ENCODE measurements around the gene ASCC3. TPM values are rescaled to one million over a fixed set of nuclear protein-coding genes. Genes with fewer than 3 reads are reported as not detected.

Gene ASCC3
- total RNA-seq, 2 donors from 2014 or later = 35.7 to 56.2 TPM

GRCh38 chr6:100796049-100796823 lies 84.9 kb downstream of the ASCC3 start:
- ATAC-seq (ENCODE audit: insufficient number of reproducible peaks, low FRiP score, low read depth) (no peak), DNase-seq (ENCODE audit: low spot score) (no peak)
- TF ChIP-seq, protein P1, sequence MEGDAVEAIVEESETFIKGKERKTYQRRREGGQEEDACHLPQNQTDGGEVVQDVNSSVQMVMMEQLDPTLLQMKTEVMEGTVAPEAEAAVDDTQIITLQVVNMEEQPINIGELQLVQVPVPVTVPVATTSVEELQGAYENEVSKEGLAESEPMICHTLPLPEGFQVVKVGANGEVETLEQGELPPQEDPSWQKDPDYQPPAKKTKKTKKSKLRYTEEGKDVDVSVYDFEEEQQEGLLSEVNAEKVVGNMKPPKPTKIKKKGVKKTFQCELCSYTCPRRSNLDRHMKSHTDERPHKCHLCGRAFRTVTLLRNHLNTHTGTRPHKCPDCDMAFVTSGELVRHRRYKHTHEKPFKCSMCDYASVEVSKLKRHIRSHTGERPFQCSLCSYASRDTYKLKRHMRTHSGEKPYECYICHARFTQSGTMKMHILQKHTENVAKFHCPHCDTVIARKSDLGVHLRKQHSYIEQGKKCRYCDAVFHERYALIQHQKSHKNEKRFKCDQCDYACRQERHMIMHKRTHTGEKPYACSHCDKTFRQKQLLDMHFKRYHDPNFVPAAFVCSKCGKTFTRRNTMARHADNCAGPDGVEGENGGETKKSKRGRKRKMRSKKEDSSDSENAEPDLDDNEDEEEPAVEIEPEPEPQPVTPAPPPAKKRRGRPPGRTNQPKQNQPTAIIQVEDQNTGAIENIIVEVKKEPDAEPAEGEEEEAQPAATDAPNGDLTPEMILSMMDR (IDR thresholded peaks at IDR 0.05) = no peak
- no peaks in the 10 kb centered on the region for H3K9me3 ChIP-seq
- H3K27ac ChIP-seq = no peak overlapping the region
- peaks cover 4 to 16% of the 10 kb centered on the region in 2 donors for H3K4me1 ChIP-seq (ENCODE audit: control insufficient read depth in 1 of 2, low read depth in 2 of 2)
- no peak overlapping the region for H3K4me3 ChIP-seq
- H3K36me3 ChIP-seq = no peaks in the 10 kb centered on the region
- no peaks in the 10 kb centered on the region for H3K27me3 ChIP-seq (replicated peaks; ENCODE audit: insufficient read depth)

- Histone ChIP-seq H3K27ac (no peak overlapping the region), H3K4me1 (ENCODE audit: control insufficient read depth in 1 of 2, low read depth in 2 of 2) (peaks cover 4 to 16% of the 10 kb centered on the region in 2 donors), H3K36me3 (no peaks in the 10 kb centered on the region), H3K27me3 (replicated peaks; ENCODE audit: insufficient read depth) (no peaks in the 10 kb centered on the region), H3K4me3 (no peak overlapping the region), H3K9me3 (no peaks in the 10 kb centered on the region)
- no peak for ATAC-seq (ENCODE audit: insufficient number of reproducible peaks, low FRiP score, low read depth)
- TF ChIP-seq, protein P1 (IDR thresholded peaks at IDR 0.05) = no peak
- no peak for DNase-seq (ENCODE audit: low spot score)
Observed at GRCh38 chr6:100790084-100790483, 91.0 kb downstream of the ASCC3 start.

DNA sequence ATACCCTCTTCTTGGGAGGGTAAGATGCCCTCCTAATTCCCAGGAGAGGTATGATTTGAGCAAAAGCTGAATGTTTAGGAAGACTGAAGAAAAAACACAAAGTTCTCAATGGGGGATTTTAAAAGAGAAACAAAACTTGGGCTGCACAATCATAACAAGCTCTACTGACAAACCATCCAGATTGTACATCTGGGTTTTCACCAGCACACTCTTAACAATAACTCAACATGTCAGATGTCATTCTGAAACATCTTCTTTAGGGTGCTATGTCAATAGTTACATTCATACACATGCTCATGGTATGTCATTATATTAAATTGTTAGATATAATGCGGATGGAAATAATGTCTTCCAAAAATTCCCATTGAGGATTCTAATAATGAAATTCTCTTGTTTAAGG lies 95.1 kb downstream of the ASCC3 start:
- Histone ChIP-seq H3K4me3 (no peak overlapping the region), H3K27ac (no peak overlapping the region), H3K4me1 (ENCODE audit: control insufficient read depth in 1 of 2, low read depth in 2 of 2) (no peaks in the 10 kb centered on the region), H3K9me3 (no peaks in the 10 kb centered on the region), H3K36me3 (no peaks in the 10 kb centered on the region), H3K27me3 (replicated peaks; ENCODE audit: insufficient read depth) (no peaks in the 10 kb centered on the region)
- no peak for ATAC-seq (ENCODE audit: insufficient number of reproducible peaks, low FRiP score, low read depth)
- no peak for DNase-seq (ENCODE audit: low spot score)
- TF ChIP-seq, protein P1 (IDR thresholded peaks at IDR 0.05) = no peak

DNA sequence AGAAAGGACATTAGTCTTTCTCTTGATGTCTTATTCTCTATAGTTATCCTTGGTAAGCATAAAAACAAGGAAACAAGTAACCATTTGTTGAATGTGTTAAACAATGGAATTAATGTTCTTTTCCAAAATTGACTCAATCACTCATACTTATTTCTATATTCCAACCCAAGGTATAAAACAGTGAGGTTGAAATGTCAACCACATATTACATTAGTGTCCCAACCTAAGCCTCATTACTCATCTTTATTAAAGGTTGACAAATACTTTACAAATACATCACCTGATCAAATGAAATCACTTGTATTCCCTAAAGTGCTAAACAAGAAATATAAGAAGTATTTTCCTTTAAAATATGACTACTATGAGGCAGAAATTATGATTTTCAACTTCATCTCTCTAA lies 100.5 kb downstream of the ASCC3 start:
- H3K9me3 ChIP-seq = no peaks in the 10 kb centered on the region
- ATAC-seq (ENCODE audit: insufficient number of reproducible peaks, low FRiP score, low read depth) (no peak), DNase-seq (ENCODE audit: low spot score) (no peak)
- no peak overlapping the region for H3K4me3 ChIP-seq
- no peaks in the 10 kb centered on the region for H3K27me3 ChIP-seq (replicated peaks; ENCODE audit: insufficient read depth)
- TF ChIP-seq, protein P1 (IDR thresholded peaks at IDR 0.05) = no peak
- no peak overlapping the region for H3K27ac ChIP-seq
- H3K4me1 ChIP-seq (ENCODE audit: control insufficient read depth in 1 of 2, low read depth in 2 of 2) = no peaks in the 10 kb centered on the region
- H3K36me3 ChIP-seq = no peaks in the 10 kb centered on the region

DNA sequence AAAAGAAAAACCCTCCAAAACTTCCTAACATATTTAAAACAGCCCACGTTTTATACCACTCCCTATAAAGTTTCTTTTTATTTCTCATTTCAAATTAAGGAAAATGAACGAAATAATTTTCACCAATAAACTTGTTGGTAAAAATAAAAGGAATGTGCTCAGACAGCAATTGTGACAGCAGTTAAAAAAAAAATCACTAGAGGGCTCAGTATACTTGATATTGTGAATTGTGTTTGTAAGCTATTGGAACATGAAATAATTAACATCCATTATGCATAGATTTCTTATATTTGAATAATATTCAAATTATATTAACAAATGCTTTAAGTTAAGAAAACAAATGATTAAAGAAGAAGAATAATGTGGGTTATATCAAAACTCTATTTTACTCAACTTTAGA lies 105.5 kb downstream of the ASCC3 start:
- DNase-seq (ENCODE audit: low spot score) (no peak), ATAC-seq (ENCODE audit: insufficient number of reproducible peaks, low FRiP score, low read depth) (no peak)
- Histone ChIP-seq H3K4me1 (ENCODE audit: control insufficient read depth in 1 of 2, low read depth in 2 of 2) (no peaks in the 10 kb centered on the region), H3K27me3 (replicated peaks; ENCODE audit: insufficient read depth) (no peaks in the 10 kb centered on the region), H3K9me3 (no peaks in the 10 kb centered on the region), H3K27ac (no peak overlapping the region), H3K36me3 (no peaks in the 10 kb centered on the region), H3K4me3 (no peak overlapping the region)
- TF ChIP-seq, protein P1 (IDR thresholded peaks at IDR 0.05) = no peak

Measured in thoracic aorta (tissue), 2 donors.